ENCODE data around the gene KLHL17.
"Not testable (repeated sequence)": the region's sequence is repeated elsewhere in the genome, so short reads cannot be mapped to it uniquely, and the experiment has no call there.

The KLHL17 gene

DNA sequence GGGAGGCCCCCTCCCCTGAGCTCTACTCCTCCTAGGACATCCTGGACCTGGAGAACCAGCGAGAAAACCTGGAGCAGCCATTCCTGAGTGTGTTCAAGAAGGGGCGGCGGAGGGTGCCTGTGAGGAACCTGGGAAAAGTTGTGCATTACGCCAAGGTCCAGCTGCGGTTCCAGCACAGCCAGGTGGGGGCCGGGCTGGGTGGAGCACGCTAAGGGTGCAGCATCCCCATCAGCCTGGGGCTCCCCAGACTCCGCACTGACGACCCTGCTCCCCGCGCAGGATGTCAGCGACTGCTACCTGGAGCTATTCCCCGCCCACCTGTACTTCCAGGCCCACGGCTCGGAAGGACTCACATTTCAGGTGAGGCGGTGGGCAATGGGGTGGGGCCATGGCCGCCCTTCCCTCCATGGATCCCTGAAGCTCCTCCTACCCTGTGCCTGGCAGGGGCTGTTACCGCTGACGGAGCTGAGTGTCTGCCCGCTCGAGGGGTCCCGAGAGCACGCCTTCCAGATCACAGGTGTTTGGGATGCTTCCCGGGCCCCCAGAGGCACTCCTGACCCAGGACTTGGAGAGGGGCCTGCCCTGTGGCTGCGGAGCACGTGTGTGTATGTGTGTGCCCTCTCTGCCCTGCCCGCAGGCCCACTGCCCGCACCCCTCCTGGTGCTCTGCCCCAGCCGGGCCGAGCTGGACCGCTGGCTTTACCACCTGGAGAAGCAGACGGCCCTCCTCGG, 10.0 kb downstream of the KLHL17 start:
- no peak for DNase-seq

DNA sequence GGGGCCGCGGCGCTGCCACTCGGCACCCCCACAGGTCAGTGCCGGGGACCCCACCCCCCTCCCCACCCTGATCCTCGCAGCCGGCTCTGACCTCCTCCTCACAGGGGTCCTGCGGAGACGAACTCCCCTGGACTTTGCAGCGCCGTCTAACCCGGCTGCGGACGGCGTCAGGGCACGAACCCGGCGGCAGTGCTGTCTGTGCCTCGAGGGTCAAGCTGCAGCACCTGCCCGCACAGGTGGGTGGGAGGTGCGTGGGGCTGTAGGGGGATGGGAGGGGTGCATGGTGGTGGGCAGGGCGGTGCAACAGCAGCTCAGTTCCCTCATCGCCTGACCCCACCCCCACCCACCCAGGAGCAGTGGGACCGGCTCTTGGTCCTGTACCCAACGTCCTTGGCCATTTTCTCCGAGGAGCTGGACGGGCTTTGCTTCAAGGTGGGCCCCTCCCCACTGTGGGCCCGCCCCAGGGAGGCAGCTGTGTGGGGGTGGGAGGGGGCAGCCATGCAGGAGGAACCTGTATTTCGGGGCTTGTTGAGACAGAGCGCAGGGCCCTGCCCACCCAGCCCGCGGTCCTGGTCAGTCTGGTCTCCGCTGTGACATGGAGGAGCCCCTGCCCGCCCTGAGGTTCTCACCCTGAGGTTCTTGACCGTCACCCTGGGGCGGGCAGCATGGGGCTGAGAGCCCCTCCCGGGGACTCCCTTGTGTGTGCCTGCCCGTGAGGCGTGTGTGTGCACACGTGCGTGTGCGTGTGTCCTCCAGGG, 10.8 kb downstream of the KLHL17 start:
- DNase-seq = no peak

DNA sequence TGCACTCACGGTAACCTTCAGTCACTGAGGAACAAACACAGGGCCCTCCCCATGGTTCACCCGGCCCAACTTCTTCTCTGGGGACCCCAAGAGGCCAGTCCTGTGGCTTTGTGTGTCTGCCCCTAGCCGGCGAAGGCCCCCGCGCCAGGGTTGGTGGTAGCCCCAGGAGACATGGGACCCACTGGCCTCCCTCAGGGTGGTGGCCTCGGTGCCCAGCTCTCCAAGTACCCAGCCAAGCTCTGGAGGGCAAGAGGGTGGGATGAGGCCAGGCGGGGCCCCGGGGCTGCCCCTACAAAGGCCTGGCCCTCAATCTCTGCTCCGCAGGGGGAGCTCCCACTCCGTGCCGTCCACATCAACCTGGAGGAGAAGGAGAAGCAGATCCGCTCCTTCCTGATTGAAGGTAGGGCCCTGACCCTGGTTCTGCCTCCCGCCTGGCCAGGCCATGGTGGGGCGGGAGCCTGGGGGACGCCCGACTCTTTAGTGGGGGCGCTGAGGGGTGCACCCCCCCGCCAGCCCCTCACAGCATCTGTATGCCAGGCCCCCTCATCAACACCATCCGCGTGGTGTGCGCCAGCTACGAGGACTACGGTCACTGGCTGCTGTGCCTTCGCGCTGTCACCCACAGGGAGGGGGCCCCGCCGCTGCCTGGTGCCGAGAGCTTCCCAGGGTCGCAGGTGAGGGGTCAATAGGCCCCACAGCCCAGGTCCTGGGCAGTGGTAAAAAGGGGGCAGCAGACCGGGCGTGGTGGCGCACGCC, 11.5 kb downstream of the KLHL17 start:
- no peak for DNase-seq

DNA sequence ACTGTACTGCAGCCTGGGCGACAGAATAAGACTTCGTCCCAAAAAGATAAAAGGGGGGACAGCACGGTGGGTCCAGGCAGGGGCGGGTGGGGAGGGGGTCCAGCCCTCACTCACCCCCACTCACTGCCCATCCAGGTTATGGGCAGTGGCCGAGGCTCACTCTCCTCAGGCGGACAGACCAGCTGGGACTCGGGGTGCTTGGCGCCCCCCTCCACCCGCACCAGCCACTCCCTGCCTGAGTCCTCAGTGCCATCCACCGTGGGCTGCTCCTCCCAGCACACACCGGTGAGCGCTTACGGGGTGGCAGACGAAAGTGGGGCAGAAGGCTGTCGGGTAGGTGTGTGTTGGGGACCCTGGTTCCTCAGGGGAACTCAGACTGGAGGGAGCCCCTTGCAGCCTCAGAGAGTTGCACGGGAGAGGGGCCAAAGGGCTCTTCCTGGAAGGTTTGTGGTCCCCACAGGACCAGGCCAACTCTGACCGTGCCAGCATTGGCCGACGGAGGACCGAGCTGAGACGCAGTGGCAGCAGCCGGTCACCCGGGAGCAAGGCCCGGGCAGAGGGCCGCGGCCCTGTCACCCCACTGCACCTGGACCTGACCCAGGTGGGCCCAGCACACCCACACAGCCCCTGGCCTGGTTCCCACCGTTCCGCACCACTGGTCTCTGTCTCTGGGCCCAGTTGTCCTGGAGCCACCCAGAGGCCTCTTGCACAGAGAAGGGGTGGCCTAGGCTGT, 12.5 kb downstream of the KLHL17 start:
- no peak for DNase-seq

DNA sequence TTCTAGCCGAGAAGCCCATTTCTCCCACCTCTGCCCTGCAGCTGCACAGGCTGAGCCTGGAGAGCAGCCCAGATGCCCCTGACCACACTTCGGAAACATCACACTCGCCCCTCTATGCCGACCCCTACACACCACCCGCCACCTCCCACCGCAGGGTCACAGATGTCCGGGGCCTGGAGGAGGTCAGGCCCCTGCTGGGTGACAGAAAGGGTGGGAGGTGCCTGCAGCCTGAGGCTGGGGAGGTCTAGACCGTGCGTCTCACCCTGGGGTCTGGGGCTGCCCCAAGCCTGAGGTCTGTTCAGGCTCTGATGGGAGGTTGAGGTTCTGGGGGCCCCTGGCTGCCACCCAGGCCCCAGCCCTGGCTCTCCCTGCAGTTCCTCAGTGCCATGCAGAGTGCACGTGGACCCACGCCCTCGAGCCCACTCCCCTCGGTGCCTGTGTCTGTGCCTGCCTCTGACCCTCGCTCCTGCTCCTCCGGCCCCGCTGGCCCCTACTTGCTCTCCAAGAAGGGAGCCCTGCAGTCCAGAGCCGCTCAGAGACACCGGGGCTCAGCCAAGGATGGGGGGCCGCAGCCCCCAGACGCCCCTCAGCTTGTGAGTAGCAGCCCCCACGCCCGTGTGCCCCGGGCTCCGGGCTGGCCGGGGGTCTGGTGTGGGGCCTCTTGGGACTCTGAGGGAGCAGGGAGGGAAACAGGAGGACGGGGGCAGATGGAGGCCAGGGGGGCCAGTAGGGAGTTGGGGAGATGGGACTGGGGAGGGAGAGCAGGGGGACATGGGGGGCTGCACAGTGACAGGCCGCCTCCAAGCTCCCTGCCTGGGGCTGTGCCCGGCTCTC, 13.3 kb downstream of the KLHL17 start:
- DNase-seq = no peak

DNA sequence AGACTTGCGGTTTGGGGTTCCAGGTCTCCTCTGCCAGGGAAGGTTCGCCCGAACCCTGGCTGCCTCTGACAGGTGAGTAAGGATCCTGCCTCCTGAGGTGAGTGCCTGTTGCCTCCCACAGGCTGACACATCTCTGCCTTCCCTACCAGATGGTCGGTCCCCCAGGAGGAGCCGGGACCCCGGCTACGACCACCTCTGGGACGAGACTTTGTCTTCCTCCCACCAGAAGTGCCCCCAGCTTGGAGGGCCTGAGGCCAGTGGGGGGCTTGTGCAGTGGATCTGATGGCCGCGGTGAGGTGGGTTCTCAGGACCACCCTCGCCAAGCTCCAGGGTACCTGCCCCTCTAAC, 13.9 kb downstream of the KLHL17 start:
- no peak for DNase-seq

DNA sequence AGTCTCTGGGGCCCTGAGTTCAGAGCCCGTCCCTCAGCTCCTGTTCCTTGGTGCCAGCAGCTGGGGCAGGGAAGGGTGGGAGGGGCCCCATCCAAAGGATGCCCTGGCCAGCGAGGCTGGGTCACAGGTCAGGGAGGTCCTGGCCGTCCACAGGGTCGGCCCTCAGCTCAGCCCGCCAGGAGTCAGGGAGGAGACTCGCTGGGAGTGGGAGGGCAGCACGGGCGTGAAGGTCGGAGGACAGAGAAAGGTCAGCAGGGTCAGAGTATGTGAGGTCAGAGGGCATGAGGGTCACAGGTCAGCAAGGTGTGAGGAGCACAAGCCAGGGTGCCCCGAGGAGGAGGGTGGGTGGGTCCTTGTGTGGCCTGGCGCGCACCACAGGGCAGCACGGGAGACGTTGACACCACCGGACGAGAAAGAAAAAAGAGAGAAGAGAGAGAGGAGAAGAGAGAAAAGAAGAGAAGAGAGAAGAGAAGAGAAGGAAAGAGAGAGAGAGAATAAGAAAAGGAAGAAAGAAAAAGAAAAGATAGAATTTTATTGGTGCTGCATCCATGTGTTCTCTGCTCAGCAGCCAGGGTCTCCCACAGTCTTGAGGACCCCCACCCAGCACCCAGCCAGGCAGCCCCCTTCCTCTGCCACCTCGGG, 14.4 kb downstream of the KLHL17 start:
- DNase-seq = no peak

DNA sequence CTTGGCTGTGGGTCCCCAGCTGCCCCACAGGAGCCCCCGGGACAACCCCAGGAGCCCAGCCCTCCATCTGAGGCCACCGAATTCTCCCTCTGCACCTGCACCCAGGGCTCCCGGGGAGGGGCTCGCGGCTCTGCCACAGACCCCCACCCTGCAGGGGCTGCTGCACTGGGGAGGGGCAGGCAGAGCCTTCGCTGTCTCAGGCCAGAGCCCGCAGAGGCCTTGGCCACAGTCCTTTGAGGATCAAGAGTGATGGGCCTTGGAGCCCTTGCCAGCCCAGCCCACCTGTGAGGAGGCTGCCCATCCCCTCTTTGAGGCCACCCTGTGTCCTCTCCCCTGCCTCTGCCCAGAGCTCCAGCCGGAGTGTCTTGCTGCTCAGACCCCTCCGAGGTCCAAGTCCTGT, 15.0 kb downstream of the KLHL17 start:
- DNase-seq = no peak

DNA sequence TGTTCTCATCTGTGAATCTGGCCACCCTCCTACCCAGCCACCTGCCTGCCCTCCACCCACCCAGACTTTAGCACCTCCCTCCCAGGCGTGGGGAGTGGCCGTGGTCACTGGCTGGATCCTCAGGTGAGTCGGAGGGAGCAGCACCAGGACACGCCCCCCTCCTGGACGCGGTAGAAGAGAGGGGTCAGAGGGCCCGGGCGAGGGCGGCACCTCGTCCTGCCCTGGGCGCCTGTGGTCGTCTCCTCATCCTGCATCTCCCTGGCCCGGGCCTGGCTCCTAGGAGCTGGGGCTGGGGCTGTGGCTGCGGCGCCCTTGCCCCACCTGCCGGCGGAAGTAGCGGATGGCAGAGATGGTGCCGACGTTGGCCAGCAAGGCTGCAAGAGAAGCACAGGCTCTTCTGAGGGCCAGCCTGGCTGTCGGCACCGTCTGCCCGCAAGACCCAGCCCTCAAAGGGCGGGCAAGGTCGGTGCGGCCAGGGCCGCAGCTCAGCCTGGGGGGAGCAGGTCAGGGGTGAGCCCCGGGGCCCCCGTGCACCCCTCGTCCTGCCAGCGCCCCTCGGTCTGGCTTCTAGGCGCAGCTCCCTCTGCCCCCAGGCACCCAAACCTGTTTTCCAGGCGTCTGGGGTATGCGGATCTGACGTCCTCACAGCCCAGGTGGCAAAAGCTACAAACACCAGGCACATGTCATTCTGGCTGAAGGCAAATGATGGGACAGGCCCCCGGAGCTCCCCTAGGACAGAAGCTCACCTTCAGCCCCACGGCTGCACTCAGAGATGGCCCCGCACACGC, 15.7 kb downstream of the KLHL17 start:
- DNase-seq = peak; percentile 62

DNA sequence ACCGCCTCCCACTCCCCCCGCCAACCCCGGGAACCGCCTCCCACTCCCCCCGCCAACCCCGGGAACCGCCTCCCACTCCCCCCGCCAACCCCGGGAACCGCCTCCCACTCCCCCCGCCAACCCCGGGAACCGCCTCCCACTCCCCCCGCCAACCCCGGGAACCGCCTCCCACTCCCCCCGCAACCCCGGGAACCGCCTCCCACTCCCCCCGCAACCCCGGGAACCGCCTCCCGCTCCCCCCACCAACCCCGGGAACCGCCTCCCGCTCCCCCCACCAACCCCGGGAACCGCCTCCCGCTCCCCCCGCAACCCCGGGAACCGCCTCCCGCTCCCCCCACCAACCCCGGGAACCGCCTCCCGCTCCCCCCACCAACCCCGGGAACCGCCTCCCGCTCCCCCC, 16.4 kb downstream of the KLHL17 start:
- DNase-seq = not testable (repeated sequence)

DNA sequence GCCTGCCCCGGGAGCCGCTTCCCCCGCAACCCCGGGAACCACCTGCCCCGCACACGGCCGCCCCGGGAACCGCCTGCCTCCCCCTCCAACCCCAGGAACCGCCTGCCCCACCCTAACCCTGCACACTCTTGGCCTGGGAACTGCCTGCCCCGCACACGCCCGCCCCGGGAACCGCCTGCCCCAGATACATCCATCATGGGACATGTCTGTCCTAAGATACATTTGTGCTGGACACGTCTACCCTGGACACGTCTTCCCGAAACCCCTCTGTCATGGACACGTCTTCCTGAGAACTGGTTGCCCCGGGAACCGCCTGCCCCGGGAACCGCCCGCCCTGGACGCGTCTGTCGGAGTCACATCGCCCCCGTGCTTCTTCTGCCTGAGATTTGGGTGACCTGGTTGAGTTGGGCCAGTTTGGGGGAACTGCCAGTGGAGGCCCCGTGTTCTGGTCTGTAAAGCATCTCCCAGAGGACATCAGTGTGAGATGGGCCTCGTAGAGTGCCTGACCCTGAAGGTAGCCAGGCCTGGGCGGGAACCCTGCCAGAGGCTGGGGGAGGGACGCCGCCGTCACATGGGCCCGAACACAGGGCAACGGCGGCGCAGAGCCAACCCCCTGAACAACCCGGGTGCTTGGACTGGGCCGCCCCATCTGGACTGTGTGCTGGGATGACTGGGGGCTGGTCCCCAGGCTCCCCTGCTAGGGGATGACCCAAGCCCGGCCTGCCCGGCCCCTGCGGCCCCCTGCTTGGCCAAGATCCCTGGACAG, 17.9 kb downstream of the KLHL17 start:
- no peak for DNase-seq

DNA sequence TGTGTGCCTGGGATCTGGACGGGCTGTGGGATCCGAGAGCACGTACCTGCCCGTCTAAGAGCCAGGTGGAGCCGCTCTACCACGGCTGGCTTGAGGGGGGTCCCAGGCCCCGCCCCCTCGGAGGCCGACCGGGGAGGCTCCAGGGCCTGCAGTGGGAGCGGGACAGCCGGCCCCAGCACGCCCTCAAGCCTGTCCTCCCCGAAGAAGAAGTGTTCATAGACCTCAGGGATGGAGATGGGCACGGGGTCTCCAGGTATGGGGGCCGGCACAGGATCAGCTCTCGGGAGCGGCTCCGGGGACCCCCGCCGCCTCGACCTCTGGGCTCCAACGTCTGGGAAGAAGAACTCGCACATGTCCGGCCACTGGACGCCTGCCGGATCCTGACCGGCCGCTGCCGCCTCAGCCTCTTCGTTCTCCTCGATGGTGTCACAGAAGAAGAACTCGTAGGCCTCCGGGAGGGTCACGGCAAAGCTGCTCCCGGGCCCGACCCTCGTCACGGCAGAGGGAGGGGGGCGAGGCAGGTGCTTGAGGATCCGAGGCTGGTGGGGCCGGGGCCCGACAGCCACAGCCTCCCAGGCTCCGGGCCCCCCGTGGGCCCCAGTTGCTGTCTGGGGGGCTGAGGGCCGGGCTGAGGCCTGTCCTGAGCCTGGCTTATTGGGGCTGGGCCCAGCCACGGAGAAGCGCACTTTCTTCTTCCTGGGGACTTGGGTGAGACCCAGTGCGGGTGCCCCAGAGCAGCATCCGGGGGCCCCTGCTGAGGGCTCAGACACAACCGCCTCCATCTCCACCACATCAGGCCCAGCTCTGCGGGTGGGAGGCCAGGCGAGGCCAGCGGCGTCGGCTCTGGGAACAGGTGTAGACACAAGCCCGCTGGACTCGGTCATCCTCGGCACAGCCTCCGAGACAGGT, 18.7 kb downstream of the KLHL17 start:
- no peak for DNase-seq

DNA sequence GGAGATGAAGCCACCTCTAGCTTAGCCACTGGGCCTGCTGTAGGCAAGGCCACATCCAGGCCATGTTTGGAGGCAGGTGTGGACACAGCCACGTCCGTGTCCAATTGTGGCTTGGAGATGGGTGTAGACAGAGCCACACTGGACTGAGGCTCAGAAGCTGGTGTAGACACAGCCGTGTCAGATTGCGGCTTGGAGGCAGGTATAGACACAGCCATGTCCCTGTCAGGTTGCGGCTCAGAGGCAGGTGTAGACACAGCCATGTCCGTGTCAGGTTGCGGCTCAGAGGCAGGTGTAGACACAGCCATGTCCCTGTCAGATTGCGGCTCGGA, 19.3 kb downstream of the KLHL17 start:
- DNase-seq = no peak

DNA sequence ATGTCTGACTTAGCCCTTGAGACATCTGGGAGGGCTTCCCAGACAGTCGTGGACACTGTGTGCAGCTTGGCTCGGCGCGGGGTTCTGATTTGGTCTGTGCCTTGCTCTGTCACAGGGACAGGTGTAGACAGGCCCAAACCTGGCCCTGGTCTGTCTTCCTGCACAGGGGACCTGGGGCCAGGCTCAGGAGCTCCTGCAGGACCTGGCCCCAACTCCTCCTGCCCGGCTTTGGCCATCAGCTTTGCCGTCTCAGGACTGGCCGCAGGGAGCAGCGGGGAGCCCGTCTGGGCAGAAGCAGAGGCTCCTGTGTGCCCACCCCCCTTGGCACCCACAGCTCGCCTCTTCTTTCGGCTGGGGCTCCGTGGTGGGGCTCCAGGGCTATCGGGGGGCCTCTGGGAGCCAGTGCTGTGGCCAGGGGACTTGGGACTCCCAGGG, 19.8 kb downstream of the KLHL17 start:
- DNase-seq = no peak

DNA sequence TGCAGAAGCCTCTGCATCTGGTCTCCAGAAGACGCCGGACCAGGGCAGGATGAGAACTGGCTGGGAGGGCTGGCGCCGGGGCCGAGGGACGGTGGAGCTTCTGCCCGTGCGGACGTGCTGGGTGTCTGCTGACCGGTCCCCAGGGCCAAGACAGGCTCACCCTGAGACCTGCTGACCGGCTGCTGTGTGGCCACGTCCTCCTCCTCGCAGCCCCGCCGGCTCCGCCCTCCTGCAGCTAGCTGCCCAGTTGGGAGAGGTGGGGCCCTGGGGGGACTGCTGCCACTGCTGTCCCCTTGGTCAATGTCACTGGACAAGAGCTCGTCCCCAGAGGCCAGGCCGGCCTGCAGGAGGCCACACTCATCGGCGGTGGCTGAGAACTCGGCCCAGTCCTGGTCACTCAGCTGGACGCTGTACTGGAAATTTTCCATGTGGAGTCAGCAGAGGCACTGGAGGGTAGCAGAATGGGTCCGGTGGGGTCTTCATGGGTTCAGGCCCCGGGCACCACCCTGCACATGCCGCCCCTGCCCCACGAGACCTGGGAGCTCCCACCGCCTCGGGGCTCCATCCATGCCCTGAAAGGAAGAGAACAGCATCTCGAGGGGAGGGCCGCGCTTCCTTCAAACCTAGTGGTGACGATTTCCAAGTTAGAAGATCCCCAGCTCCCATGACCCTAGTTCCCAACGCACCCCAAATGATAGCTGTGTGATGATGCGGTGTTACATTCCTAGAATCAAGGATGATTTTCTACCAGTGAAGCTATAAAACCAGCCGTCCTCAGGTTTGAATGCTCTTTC, 20.4 kb downstream of the KLHL17 start:
- no peak for DNase-seq

DNA sequence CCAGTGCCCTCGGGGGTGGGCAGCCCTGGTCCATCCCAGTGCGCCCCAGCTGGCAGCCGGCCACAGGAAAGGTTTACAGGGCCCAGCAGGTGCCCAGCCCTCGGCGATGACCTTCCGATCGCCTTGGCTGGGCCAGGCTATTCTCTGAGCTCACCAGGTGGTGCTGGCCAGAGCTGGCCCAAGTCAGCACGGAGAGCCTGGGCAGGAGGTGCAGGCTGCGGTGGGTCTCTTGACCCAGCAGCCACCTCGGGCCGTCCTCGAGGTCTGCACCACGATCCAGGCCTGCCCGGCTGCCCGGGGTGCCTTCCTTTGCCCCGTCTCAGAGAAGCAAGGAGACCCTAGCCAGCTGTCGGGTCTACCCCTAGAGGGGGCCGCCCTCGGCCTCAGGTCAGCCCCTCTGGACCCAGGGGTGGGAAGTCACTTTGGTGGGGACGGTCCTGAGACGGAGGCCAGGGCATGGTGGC, 21.1 kb downstream of the KLHL17 start:
- DNase-seq = no peak

DNA sequence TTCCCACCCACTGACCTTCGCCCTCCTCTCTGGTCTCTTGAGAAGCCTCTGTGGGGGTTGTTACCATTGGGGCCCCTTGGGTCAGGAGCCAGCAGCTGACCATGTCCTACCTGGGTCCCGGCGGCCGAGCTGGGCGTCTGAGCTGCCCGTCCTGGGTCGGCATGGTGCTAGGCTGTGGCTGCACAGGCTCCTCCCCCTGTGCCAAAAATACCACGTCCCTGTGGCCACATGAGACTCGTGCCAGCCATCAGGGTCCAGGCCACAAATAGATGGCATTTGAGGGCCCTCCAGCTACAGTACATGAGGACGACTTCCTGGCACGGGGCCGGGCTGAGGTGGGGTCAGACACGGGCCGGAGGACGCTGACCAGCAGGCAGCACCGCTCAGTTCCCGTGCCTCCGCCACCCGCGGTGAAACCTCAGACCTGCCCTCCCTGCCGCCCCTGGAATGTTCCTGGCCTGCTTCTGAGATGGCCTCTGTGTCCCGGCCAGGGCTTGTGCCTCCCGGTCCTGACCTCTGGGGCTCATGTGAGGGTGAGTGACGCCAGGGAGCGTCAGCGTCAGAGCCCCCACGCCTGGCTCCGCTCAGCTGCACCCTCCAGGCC, 21.7 kb downstream of the KLHL17 start, which contains the start of gene PERM1:
Gene PERM1 (minus strand): TSS at position 139 of the 604 bp plus-strand sequence. CDS start 1,064 bp downstream, outside the sequence.
- no peak for DNase-seq
